NCI-H2107 treated with DMSO at 0.1 percent for 48 hours (cell line): ENCODE measurements around the gene YPEL2.

Source experiments
- DNase-seq: peaks from one replicate; lab custom pipeline; 2025; ENCODE audit not compliant: unreplicated experiment; lab: John Stamatoyannopoulos, UW

Gene YPEL2

GRCh38 chr17:59356543-59357218 lies 25.2 kb downstream of the YPEL2 start:
- no peak for DNase-seq

- DNase-seq = no peak
Observed at GRCh38 chr17:59357219-59357697, 25.8 kb downstream of the YPEL2 start.

- DNase-seq = no peak
Observed at GRCh38 chr17:59357929-59358328, 26.5 kb downstream of the YPEL2 start.

- no peak for DNase-seq
Observed at GRCh38 chr17:59361386-59361785, 29.9 kb downstream of the YPEL2 start.

- DNase-seq = peak; percentile 76
Observed at GRCh38 chr17:59361916-59362810, 30.7 kb downstream of the YPEL2 start.

GRCh38 chr17:59362811-59363205 lies 31.4 kb downstream of the YPEL2 start:
- no peak for DNase-seq

GRCh38 chr17:59365383-59365981 lies 34.0 kb downstream of the YPEL2 start:
- DNase-seq = peak; percentile 30

- DNase-seq = peak; percentile 24
Observed at GRCh38 chr17:59366040-59366757, 34.7 kb downstream of the YPEL2 start.

- peak; percentile 76 for DNase-seq
Observed at GRCh38 chr17:59366773-59367656, 35.6 kb downstream of the YPEL2 start.

GRCh38 chr17:59367657-59368045 lies 36.2 kb downstream of the YPEL2 start:
- no peak for DNase-seq

- no peak for DNase-seq
Observed at GRCh38 chr17:59368218-59368857, 36.9 kb downstream of the YPEL2 start.

GRCh38 chr17:59369031-59369975 lies 37.8 kb downstream of the YPEL2 start:
- DNase-seq = no peak

- DNase-seq = no peak
Observed at GRCh38 chr17:59370593-59371299, 39.3 kb downstream of the YPEL2 start.

GRCh38 chr17:59371416-59372100 lies 40.1 kb downstream of the YPEL2 start:
- DNase-seq = no peak

- DNase-seq = no peak
Observed at GRCh38 chr17:59372138-59372751, 40.8 kb downstream of the YPEL2 start.

GRCh38 chr17:59373882-59374495 lies 42.5 kb downstream of the YPEL2 start:
- DNase-seq = no peak
